Keratinocyte (primary cell): ENCODE results near the gene PTPRD. TPM values are rescaled to one million over a fixed set of nuclear protein-coding genes. Genes with fewer than 3 reads are reported as not detected.

ENCODE experiments used
- DNase-seq: peaks from one replicate; pipeline ENCODE4 v3.0.0-alpha.2; 2011; ENCODE audit warnings: low read depth, missing footprints, low spot score
- FAIRE-seq: peaks from 2 replicates; lab custom pipeline; 2011; peaks lifted over from hg19 to GRCh38; lab: Jason Lieb, UNC
- H2AFZ ChIP-seq: 2 replicates; pipeline ENCODE4 v1.6.0; 2012; ENCODE audit warnings: low read length, control low read depth, inconsistent platforms; ENCODE audit not compliant: control insufficient read depth
- H3K27ac ChIP-seq: 2 replicates; pipeline ENCODE4 v1.5.1; 2011; ENCODE audit warnings: low read length; ENCODE audit not compliant: control insufficient read depth, insufficient read depth
- H3K27me3 ChIP-seq: 3 replicates; pipeline ENCODE4 v1.6.0; 2011; ENCODE audit warnings: low read length; ENCODE audit not compliant: control insufficient read depth, insufficient read depth; ENCODE audit errors: extremely low read depth
- H3K36me3 ChIP-seq, 2 experiments: 2 replicates in 1 of 2; 3 replicates in 1 of 2; pipeline ENCODE4 v1.5.1; 2011; ENCODE audit warnings: low read length in 2 of 2, mild to moderate bottlenecking in 1 of 2; ENCODE audit not compliant: control insufficient read depth in 2 of 2, insufficient read depth in 2 of 2; ENCODE audit errors: extremely low read depth in 1 of 2
- H3K4me1 ChIP-seq: 3 replicates; pipeline ENCODE4 v1.5.1; 2011; ENCODE audit warnings: low read length; ENCODE audit not compliant: control insufficient read depth, insufficient read depth; ENCODE audit errors: extremely low read depth
- H3K4me2 ChIP-seq: 3 replicates; pipeline ENCODE4 v1.6.0; 2011; ENCODE audit warnings: low read depth, low read length; ENCODE audit not compliant: control insufficient read depth, insufficient read depth; ENCODE audit errors: extremely low read depth
- H3K4me3 ChIP-seq, 3 experiments: fragments of 200-600 bp in 1 of 3; sonication (generic) in 1 of 3; 2 replicates in 2 of 3; 3 replicates in 1 of 3; pipeline ENCODE4 v1.5.1; 2011 to 2016; ENCODE audit warnings: low read length in 3 of 3, mild to moderate bottlenecking in 3 of 3, control low read depth in 2 of 3, inconsistent platforms in 1 of 3, low read depth in 1 of 3, mixed read lengths in 1 of 3, mixed run types in 1 of 3, moderate library complexity in 1 of 3; ENCODE audit not compliant: control insufficient read depth in 2 of 3, insufficient read depth in 2 of 3; ENCODE audit errors: extremely low read depth in 1 of 3
- H3K79me2 ChIP-seq: 2 replicates; pipeline ENCODE4 v1.6.0; 2012; ENCODE audit warnings: low read length; ENCODE audit not compliant: control insufficient read depth, insufficient read depth
- H3K9ac ChIP-seq: 3 replicates; pipeline ENCODE4 v1.6.0; 2011; ENCODE audit warnings: low read length; ENCODE audit not compliant: control insufficient read depth, insufficient read depth; ENCODE audit errors: extremely low read depth
- H3K9me1 ChIP-seq: 3 replicates; pipeline ENCODE4 v1.6.0; 2011; ENCODE audit warnings: low read length; ENCODE audit not compliant: control insufficient read depth, insufficient read depth; ENCODE audit errors: extremely low read depth
- H3K9me3 ChIP-seq: 2 replicates; pipeline ENCODE4 v1.5.1; 2012; ENCODE audit warnings: low read depth, low read length; ENCODE audit not compliant: control insufficient read depth
- H4K20me1 ChIP-seq: 3 replicates; pipeline ENCODE4 v1.6.0; 2011; ENCODE audit warnings: low read length; ENCODE audit not compliant: control insufficient read depth, insufficient read depth; ENCODE audit errors: extremely low read depth
- CTCF ChIP-seq, 3 experiments: IDR thresholded peaks in 1 of 3; conservative IDR thresholded peaks in 1 of 3; optimal IDR thresholded peaks in 1 of 3; 2 replicates in 2 of 3; 3 replicates in 1 of 3; pipeline versions ENCODE3 to v1.5.1; 2011; ENCODE audit warnings: low read length in 3 of 3, mild to moderate bottlenecking in 3 of 3, moderate library complexity in 2 of 3, control low read depth in 1 of 3, inconsistent platforms in 1 of 3; ENCODE audit not compliant: insufficient read depth in 2 of 3; ENCODE audit errors: extremely low read depth in 1 of 3
- EZH2 ChIP-seq: IDR thresholded peaks from one replicate; pipeline ENCODE4 v1.6.1; 2012; ENCODE audit warnings: inconsistent platforms, mild to moderate bottlenecking, low read length, moderate library complexity
- dilution Hi-C: fragments of 300-500 bp; cut with MboI; formaldehyde crosslinking; loops from one replicate; pipeline ENCODE4 v1.7.0; 2020; ENCODE audit warnings: low sequenced_read_pairs; ENCODE audit not compliant: extremely low pct_ligation_motif_present
- polyA plus RNA-seq, 5 experiments: library from polyadenylated mRNA; depleted of rRNA in 3 of 5; stranded (reverse) in 3 of 5; stranded (forward) in 1 of 5; unstranded in 1 of 5; fragments of >200 nt; gene quantifications; 1 replicate in 1 of 5; 2 replicates in 3 of 5; 3 replicates in 1 of 5; pipeline versions ENCODE4 v1.2.1 to v1.2.3, GENCODE V29; 2011 to 2012; ENCODE audit warnings: missing spikeins in 2 of 5, low read depth in 1 of 5, low replicate concordance in 1 of 5

Gene PTPRD
- polyA plus RNA-seq, 1 donor (not counting 4 experiments of a cell fraction or from before 2014, with no cell fraction given) = 0.10 TPM

GRCh38 chr9:10255758-10256157, 357.0 kb downstream of the PTPRD start:
- no peak for DNase-seq
- dilution Hi-C loops = no loop called here
- Histone ChIP-seq H3K36me3 (no peaks in the 10 kb centered on the region), H4K20me1 (no peaks in the 10 kb centered on the region), H3K9me1 (no peaks in the 10 kb centered on the region), H3K27ac (no peak overlapping the region), H2AFZ (no peak overlapping the region), H3K79me2 (no peaks in the 10 kb centered on the region), H3K9me3 (no peaks in the 10 kb centered on the region), H3K9ac (no peak overlapping the region), H3K27me3 (no peaks in the 10 kb centered on the region), H3K4me2 (no peak overlapping the region), H3K4me3 (no peak overlapping the region), H3K4me1 (no peaks in the 10 kb centered on the region)
- FAIRE-seq = no peak
- TF ChIP-seq CTCF (optimal IDR thresholded peaks at IDR 0.05 in 1 of 3, IDR thresholded peaks at IDR 0.05 in 1 of 3, conservative IDR thresholded peaks at IDR 0.05 in 1 of 3; ENCODE audit: extremely low read depth in 1 of 3, insufficient read depth in 2 of 3, low read length in 3 of 3) (no peak), EZH2 (no peak)

GRCh38 chr9:10254338-10254737, 358.5 kb downstream of the PTPRD start:
- Histone ChIP-seq H3K4me3 (no peak overlapping the region), H2AFZ (no peak overlapping the region), H3K4me2 (no peak overlapping the region), H3K9ac (no peak overlapping the region), H3K27me3 (no peaks in the 10 kb centered on the region), H3K36me3 (no peaks in the 10 kb centered on the region), H3K4me1 (no peaks in the 10 kb centered on the region), H3K79me2 (no peaks in the 10 kb centered on the region), H4K20me1 (no peaks in the 10 kb centered on the region), H3K9me3 (no peaks in the 10 kb centered on the region), H3K9me1 (no peaks in the 10 kb centered on the region), H3K27ac (no peak overlapping the region)
- no peak for TF ChIP-seq CTCF (optimal IDR thresholded peaks at IDR 0.05 in 1 of 3, IDR thresholded peaks at IDR 0.05 in 1 of 3, conservative IDR thresholded peaks at IDR 0.05 in 1 of 3; ENCODE audit: extremely low read depth in 1 of 3, insufficient read depth in 2 of 3, low read length in 3 of 3)
- TF ChIP-seq EZH2 = no peak
- FAIRE-seq = no peak
- no peak for DNase-seq
- dilution Hi-C loops = no loop called here
